Body of pancreas (tissue), 4 donors: ENCODE data around the gene TNP1.

ENCODE experiments used
- POLR2A ChIP-seq, 3 donors: fragments of 450-650 bp; IDR thresholded peaks; one replicate each; pipeline ENCODE4 v1.6.1; 2016; ENCODE audit warnings: antibody characterized with exemption in 3 of 3, mild to moderate bottlenecking in 2 of 3
- TF ChIP-seq, protein P1 (sequence below), 7 experiments: fragments of 450-650 bp in 4 of 7; fragments of 200-600 bp in 3 of 7; sonication (generic) in 3 of 7; IDR thresholded peaks; one replicate each; pipeline ENCODE4 v1.5.1; 2016 to 2019; ENCODE audit warnings: antibody characterized with exemption in 7 of 7

DNA sequence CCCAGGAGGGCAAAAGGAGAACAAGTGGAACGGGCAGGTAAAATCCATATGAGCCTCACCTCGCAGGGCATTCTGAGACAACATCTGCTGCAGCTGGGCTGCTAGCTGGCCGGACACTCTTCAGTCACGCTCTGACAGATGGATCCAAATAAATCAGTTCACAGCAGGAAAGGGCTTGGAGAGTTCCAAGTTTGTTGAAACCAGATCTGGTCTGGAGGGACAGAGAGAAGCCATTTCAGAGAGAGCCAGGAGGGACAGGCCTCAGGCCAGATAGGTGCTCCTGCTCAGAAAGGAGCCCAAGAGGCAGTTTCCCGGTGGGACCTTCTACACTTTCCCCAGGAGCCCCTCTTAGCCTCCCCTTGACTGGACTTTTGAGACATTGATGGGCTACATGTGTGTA is 28.2 kb upstream of the TNP1 start:
- TF ChIP-seq, protein P1, sequence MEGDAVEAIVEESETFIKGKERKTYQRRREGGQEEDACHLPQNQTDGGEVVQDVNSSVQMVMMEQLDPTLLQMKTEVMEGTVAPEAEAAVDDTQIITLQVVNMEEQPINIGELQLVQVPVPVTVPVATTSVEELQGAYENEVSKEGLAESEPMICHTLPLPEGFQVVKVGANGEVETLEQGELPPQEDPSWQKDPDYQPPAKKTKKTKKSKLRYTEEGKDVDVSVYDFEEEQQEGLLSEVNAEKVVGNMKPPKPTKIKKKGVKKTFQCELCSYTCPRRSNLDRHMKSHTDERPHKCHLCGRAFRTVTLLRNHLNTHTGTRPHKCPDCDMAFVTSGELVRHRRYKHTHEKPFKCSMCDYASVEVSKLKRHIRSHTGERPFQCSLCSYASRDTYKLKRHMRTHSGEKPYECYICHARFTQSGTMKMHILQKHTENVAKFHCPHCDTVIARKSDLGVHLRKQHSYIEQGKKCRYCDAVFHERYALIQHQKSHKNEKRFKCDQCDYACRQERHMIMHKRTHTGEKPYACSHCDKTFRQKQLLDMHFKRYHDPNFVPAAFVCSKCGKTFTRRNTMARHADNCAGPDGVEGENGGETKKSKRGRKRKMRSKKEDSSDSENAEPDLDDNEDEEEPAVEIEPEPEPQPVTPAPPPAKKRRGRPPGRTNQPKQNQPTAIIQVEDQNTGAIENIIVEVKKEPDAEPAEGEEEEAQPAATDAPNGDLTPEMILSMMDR (IDR thresholded peaks at IDR 0.05) = no peak
- no peak for TF ChIP-seq POLR2A (IDR thresholded peaks at IDR 0.05)
